NT2/D1 (cell line): Measurements from ENCODE around the gene PCDHGA4.
"Not testable (repeated sequence)": the region's sequence is repeated elsewhere in the genome, so short reads cannot be mapped to it uniquely, and the experiment has no call there.

Source experiments
- DNase-seq: peaks from one replicate; pipeline ENCODE4 v3.0.0-alpha.2; 2011; ENCODE audit warnings: low read depth, low spot score
- H3K27me3 ChIP-seq: 2 replicates; pipeline ENCODE4 v1.6.0; 2011; ENCODE audit warnings: mild to moderate bottlenecking; ENCODE audit not compliant: insufficient read length, insufficient read depth
- H3K36me3 ChIP-seq: 2 replicates; pipeline ENCODE4 v1.6.1; 2011; ENCODE audit warnings: mild to moderate bottlenecking, low read length, mixed read lengths; ENCODE audit not compliant: insufficient read depth, insufficient read length
- H3K4me1 ChIP-seq: 2 replicates; pipeline ENCODE4 v1.5.1; 2011; ENCODE audit not compliant: insufficient read depth, insufficient read length
- H3K4me3 ChIP-seq: 2 replicates; pipeline ENCODE4 v1.5.1; 2011; ENCODE audit warnings: low read depth; ENCODE audit not compliant: insufficient read length
- H3K9ac ChIP-seq: 2 replicates; pipeline ENCODE4 v1.6.0; 2011; ENCODE audit warnings: low read depth; ENCODE audit not compliant: insufficient read length
- H3K9me3 ChIP-seq: 2 replicates; pipeline ENCODE4 v1.5.1; 2011; ENCODE audit warnings: mild to moderate bottlenecking, low read length; ENCODE audit not compliant: insufficient read depth
- SUZ12 ChIP-seq: IDR thresholded peaks from 2 replicates; pipeline ENCODE4 v1.6.1; 2011; ENCODE audit not compliant: insufficient read length, insufficient read depth; ENCODE audit errors: extremely low read depth
- YY1 ChIP-seq: IDR thresholded peaks from 2 replicates; pipeline ENCODE4 v1.6.1; 2011; ENCODE audit not compliant: insufficient read length, insufficient read depth
- ZNF274 ChIP-seq: IDR thresholded peaks from 2 replicates; pipeline ENCODE4 v1.6.1; 2011; ENCODE audit warnings: mild to moderate bottlenecking, low read depth, low read length

PCDHGA4 gene

DNA sequence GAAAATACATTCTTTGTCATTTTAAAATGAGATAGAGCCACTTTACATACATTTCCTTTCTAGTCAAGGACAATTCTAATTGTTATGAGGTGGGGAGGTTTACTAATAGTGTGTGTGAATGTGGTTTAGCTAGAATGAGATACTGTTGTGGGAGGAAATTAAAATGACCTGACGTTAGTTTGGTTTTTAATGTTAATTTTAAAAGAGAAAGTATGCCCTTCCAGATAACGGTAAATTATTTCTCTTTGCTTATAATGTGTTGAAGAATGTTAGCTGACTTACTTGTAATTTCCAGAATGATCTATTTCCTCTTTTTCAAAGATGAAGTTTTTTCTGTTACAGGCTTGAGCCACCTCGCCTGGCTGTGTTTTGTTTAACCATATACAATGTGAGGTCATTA lies 32.6 kb upstream of the PCDHGA4 start:
- Histone ChIP-seq H3K4me1 (no peaks in the 10 kb centered on the region), H3K4me3 (no peak overlapping the region), H3K27me3 (no peaks in the 10 kb centered on the region), H3K36me3 (peaks cover 22% of the 10 kb centered on the region), H3K9ac (no peak overlapping the region), H3K9me3 (peaks cover 26% of the 10 kb centered on the region)
- TF ChIP-seq ZNF274, result no peak
- TF ChIP-seq YY1, result no peak
- no peak for TF ChIP-seq SUZ12
- no peak for DNase-seq

DNA sequence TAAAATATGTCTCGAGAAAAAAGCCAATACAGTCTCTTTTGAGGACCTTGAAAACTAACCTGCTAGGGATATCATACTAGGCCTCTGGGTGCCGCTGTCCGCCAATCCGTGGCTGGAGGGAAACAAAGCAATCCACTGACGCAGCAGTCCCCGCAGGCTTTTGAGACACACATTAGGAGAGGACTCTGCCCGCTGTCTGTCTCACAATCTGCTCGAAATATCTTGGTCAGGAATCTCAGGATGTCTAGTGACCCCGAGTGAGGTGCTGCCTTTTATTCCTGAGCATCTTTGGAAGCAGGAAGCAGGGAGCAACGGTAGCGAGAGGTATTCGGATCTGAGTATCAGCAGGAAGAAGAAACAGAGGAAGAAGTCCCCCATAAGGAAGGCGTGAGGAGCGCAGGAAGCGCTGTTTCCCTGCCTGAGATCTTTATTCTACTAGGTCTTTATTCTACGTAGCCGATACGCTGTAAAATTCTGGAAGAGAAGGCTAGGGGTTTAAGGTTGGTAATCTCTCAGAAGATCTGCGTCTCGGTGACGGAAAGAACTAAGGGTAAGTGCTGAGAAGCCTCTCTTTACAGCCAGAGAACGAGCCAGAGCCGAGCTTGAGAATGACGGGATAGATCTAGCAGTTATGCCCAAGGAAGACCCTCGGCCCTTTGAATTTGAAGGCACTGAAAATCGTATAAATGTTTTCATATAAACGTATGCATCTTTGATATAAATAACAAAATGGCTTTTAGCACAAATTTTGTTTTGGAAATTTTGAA lies 28.6 kb upstream of the PCDHGA4 start:
- no peaks in the 10 kb centered on the region for H3K36me3 ChIP-seq
- no peak overlapping the region for H3K4me3 ChIP-seq
- no peak overlapping the region for H3K9ac ChIP-seq
- TF ChIP-seq SUZ12 (no peak), ZNF274 (no peak), YY1 (no peak)
- no peaks in the 10 kb centered on the region for H3K4me1 ChIP-seq
- H3K9me3 ChIP-seq, result no peaks in the 10 kb centered on the region
- no peak for DNase-seq
- H3K27me3 ChIP-seq, result no peaks in the 10 kb centered on the region

- Histone ChIP-seq H3K36me3 (no peaks in the 10 kb centered on the region), H3K9ac (no peak overlapping the region), H3K4me3 (no peak overlapping the region), H3K27me3 (no peaks in the 10 kb centered on the region), H3K4me1 (no peaks in the 10 kb centered on the region), H3K9me3 (no peaks in the 10 kb centered on the region; the same call in 1 of the 2 replicates)
- TF ChIP-seq YY1, result no peak
- TF ChIP-seq ZNF274, result no peak
- TF ChIP-seq SUZ12, result no peak
- no peak for DNase-seq
These were observed 26.6 kb upstream of the PCDHGA4 start for GRCh38 chr5:141328231-141328630.

- H3K36me3 ChIP-seq, result no peaks in the 10 kb centered on the region
- H3K27me3 ChIP-seq, result no peaks in the 10 kb centered on the region
- no peak for TF ChIP-seq ZNF274
- no peak for TF ChIP-seq SUZ12
- no peak for TF ChIP-seq YY1
- DNase-seq, result peak; percentile 28
- no peaks in the 10 kb centered on the region; the same call in 1 of the 2 replicates for H3K9me3 ChIP-seq
- H3K4me1 ChIP-seq, result no peaks in the 10 kb centered on the region
- no peak within 1 kb of the TSS for H3K4me3 ChIP-seq
- H3K9ac ChIP-seq, result no peak within 1 kb of the TSS
These were observed 24.3 kb upstream of the PCDHGA4 start, which contains the start of gene PCDHGA1 for GRCh38 chr5:141330299-141331080. Gene PCDHGA1 (plus strand): TSS chr5:141330514.

- DNase-seq, H3K27me3 ChIP-seq, H3K36me3 ChIP-seq, H3K4me1 ChIP-seq, H3K4me3 ChIP-seq, H3K9ac ChIP-seq, H3K9me3 ChIP-seq: not testable (repeated sequence)
These were observed 22.2 kb upstream of the PCDHGA4 start for GRCh38 chr5:141332571-141332970.

GRCh38 chr5:141338538-141339306 lies 16.1 kb upstream of the PCDHGA4 start, which contains the start of gene PCDHGA2:
Gene PCDHGA2 (plus strand): TSS chr5:141338760.
- H3K4me1 ChIP-seq, result no peaks in the 10 kb centered on the region
- H3K27me3 ChIP-seq, result no peaks in the 10 kb centered on the region
- no peak for TF ChIP-seq SUZ12
- no peaks in the 10 kb centered on the region for H3K36me3 ChIP-seq
- DNase-seq, result peak; percentile 42
- H3K9ac ChIP-seq, result no peak within 1 kb of the TSS
- peaks cover 28% of the 10 kb centered on the region for H3K9me3 ChIP-seq
- H3K4me3 ChIP-seq, result no peak within 1 kb of the TSS

DNA sequence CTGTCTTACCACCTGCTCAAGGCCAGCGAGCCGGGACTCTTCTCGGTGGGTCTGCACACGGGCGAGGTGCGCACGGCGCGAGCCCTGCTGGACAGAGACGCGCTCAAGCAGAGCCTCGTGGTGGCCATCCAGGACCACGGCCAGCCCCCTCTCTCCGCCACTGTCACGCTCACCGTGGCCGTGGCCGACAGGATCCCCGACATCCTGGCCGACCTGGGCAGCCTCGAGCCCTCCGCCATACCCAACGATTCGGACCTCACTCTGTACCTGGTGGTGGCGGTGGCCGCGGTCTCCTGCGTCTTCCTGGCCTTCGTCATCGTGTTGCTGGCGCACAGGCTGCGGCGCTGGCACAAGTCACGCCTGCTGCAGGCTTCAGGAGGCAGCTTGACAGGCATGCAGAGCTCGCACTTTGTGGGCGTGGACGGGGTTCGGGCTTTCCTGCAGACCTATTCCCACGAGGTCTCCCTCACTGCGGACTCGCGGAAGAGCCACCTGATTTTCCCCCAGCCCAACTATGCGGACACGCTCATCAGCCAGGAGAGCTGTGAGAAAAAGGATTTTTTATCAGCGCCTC lies 14.0 kb upstream of the PCDHGA4 start:
- not testable (repeated sequence) for H3K27me3 ChIP-seq, H3K4me3 ChIP-seq, H3K4me1 ChIP-seq, DNase-seq, H3K9ac ChIP-seq, H3K36me3 ChIP-seq
- H3K9me3 ChIP-seq, result peaks cover 44% of the 10 kb centered on the region
